ENCODE results near the gene KIAA1586. TPM values are rescaled to one million over a fixed set of nuclear protein-coding genes. Genes with fewer than 3 reads are reported as not detected.
A peak's percentile ranks its signal among the peaks of the same experiment; 100 is the strongest.

KIAA1586 gene
- total and polyA plus RNA-seq, 9 of the 15 experiments (the other 6 are each of a cell fraction or from before 2014, with no cell fraction given): 23.4 to 43.6 (median 29.5) TPM

GRCh38 chr6:57089687-57090457, 43.4 kb downstream of the KIAA1586 start, which contains the start of gene ZNF451 (continued):
- no peak for TF ChIP-seq NCOA2 (IDR thresholded peaks at IDR 0.05; ENCODE audit: partially characterized antibody in 2 of 2)
- TF ChIP-seq, protein P1, sequence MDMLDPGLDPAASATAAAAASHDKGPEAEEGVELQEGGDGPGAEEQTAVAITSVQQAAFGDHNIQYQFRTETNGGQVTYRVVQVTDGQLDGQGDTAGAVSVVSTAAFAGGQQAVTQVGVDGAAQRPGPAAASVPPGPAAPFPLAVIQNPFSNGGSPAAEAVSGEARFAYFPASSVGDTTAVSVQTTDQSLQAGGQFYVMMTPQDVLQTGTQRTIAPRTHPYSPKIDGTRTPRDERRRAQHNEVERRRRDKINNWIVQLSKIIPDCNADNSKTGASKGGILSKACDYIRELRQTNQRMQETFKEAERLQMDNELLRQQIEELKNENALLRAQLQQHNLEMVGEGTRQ (CRISPR knock-in tag; IDR thresholded peaks at IDR 0.05): no peak
- TF ChIP-seq CBFB (CRISPR knock-in tag; IDR thresholded peaks at IDR 0.05): no peak
- TF ChIP-seq CTCFL (IDR thresholded peaks at IDR 0.05; ENCODE audit: borderline replicate concordance, insufficient read depth, low read depth, low read length, poor library complexity, severe bottlenecking): no peak
- TF ChIP-seq ATF4 (CRISPR knock-in tag; IDR thresholded peaks at IDR 0.05): no peak
- 0 out of 2 replicates have a peak, but pooled peaks have one; percentile 23 for TF ChIP-seq REST (IDR thresholded peaks at IDR 0.05; ENCODE audit: borderline replicate concordance)
- TF ChIP-seq REST (CRISPR knock-in tag; IDR thresholded peaks at IDR 0.05; ENCODE audit: low read depth): peak; percentile 77
- peak; percentile 89 for TF ChIP-seq NFIC (IDR thresholded peaks at IDR 0.05)
- no peak for TF ChIP-seq IRF9 (tag; IDR thresholded peaks at IDR 0.05)
- TF ChIP-seq CREBBP (IDR thresholded peaks at IDR 0.05; ENCODE audit: low read depth, low read length): no peak
- no peak for TF ChIP-seq ZNF436 (CRISPR knock-in tag; IDR thresholded peaks at IDR 0.05)
